Testis (tissue), 2 donors: ENCODE results near the gene ICAM3.

ENCODE experiments used
- CTCF ChIP-seq, 3 experiments: fragments of 450-650 bp in 2 of 3; fragments of 200-600 bp in 1 of 3; sonication (generic) in 1 of 3; IDR thresholded peaks; one replicate each; pipeline ENCODE4 v1.5.1; 2016 to 2019; ENCODE audit warnings: antibody characterized with exemption in 3 of 3, mild to moderate bottlenecking in 2 of 3, moderate library complexity in 1 of 3
- POLR2A ChIP-seq: fragments of 450-650 bp; IDR thresholded peaks from one replicate; pipeline ENCODE4 v1.6.1; 2017; ENCODE audit warnings: antibody characterized with exemption, mild to moderate bottlenecking, moderate library complexity

- TF ChIP-seq CTCF (IDR thresholded peaks at IDR 0.05) (no peak), POLR2A (no peak)
Observed at GRCh38 chr19:10292206-10292788, 47.1 kb downstream of the ICAM3 start.
